SW 1271 (cell line): Measurements from ENCODE around the gene CCDC127.
"Not testable (repeated sequence)": the region's sequence is repeated elsewhere in the genome, so short reads cannot be mapped to it uniquely, and the experiment has no call there.

Experiments
- DNase-seq, 2 experiments: peaks; one replicate each; lab custom pipeline; 2025; lab: John Stamatoyannopoulos, UW

The CCDC127 gene

GRCh38 chr5:172421-172820 lies 45.5 kb downstream of the CCDC127 start:
- DNase-seq: no peak

DNA sequence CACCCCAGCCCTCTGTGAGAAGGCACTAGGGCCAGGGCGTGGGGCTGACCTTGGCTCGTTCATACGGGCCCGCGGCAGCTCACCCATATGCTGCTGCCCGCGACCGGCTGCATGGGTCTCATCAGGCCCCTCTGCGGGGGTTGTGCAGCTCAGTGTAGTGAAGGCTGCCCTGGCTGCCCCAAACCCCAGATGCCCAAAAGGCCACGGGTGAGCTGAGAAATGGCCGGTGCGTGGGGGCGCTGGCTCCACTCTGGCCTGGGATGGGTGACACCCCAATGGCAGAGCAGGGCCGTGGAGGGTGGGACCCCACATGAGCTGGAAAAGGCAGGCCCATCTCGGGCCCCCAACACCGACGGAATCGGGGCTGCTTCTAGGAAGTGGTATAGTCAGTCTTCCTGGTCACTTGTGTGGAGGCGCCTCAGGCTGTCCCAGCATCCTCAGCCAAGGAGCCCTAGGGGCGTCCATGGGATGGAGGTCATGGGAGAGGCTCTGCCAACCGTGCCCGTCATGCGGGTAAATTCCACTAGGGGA lies 46.1 kb downstream of the CCDC127 start:
- DNase-seq: no peak

GRCh38 chr5:170971-171800 lies 46.8 kb downstream of the CCDC127 start:
- DNase-seq: no peak

DNA sequence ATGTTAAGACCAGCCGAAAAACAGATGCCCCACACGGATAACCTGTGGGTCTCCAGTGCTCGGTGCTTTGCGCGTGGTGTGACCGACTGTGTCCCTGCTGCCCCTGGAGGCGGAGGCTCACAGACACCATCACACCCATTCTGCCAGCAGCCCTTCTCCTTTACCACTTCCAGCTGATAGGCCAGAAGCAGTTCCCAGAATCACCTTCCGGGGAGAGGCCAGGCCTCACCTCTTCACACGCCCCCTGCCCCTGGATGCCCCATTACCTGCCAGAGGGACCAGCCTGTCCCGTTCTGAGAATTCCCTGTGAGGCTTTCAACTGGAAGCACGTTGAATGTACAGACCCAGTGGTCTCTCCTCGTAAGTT lies 48.2 kb downstream of the CCDC127 start:
- DNase-seq: no peak

- DNase-seq: no peak
These were observed 48.8 kb downstream of the CCDC127 start for GRCh38 chr5:169071-169727.

- no peak for DNase-seq
These were observed 49.8 kb downstream of the CCDC127 start for GRCh38 chr5:167982-168660.

DNA sequence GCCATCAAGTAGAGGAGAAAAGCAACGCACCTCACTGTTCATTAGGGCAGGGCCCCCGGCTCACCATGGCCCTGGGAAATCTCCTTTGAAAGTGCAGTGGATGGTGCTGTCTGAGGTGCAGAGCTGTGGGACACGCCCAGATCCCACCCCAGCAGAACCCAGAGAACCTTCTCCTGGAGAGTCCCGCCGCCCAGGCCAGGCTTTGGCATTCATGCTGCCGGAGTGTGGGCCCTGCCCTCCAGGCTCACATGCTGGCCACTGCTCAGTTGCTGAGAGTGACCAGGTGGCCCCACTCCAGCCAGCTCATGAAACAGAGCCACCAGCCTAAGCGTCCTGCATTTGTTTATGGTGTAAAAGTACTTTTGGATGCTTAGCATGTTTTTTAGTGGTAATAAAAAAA lies 50.4 kb downstream of the CCDC127 start:
- DNase-seq: no peak

- DNase-seq: no peak
These were observed 51.2 kb downstream of the CCDC127 start for GRCh38 chr5:166441-167372.

- not testable (repeated sequence) for DNase-seq
These were observed 53.2 kb downstream of the CCDC127 start for GRCh38 chr5:164783-165182.

- DNase-seq: no peak
These were observed 53.7 kb downstream of the CCDC127 start for GRCh38 chr5:164244-164643.

DNA sequence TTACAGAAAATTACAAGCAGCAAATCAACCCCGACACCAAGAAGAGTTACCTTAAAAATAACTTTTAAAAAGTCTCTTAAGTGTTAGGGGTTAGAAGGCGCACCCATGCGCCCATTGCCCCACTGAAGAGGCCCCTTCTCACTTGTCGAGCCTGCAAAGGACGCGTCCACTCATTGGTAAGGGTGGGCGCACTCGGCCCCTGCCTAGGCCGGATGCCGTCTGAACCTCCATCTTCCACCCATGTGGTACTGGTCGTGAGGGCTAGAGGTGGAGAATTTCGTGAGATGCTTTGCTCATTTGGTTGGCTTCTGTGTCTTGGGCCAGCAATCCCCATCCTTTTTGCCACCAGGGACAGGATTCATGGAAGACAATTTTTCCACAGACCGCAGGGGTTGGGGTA lies 54.1 kb downstream of the CCDC127 start:
- no peak for DNase-seq

- no peak for DNase-seq
These were observed 54.7 kb downstream of the CCDC127 start for GRCh38 chr5:163338-163620.

GRCh38 chr5:162565-163337 lies 55.2 kb downstream of the CCDC127 start:
- DNase-seq: no peak

DNA sequence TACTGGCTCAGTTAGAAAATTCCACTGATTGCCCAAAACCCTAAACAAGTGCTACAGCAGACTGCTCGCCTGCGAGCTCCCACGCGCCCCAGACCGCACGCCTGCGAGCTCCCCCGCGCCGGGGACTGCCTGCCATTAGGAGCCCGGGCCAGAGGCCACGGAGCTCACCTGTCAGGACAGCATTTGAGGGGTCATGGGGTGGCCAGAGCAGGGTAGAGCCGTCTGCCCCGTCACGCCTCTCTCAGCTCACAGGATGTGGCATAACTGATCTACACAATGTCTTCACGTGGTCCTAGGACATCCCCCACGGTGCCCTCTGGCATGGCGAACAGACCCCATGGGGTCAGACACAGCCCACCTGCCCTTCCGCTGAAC lies 55.8 kb downstream of the CCDC127 start:
- no peak for DNase-seq

DNA sequence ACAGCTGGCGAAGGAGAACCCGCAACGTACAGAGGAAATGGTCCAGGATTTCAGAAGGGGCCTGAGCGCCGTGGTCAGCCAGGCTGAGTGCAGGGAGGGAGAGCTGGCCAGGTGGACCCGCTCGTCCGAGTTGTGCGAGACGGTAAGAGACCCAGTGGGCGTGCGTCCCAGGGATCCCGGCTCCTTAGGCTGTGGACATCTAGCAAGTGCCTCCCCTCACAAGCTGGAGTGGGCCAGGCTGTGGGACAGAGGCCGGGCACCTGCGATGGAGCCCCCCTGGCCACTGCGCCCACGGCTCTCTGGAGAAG lies 56.2 kb downstream of the CCDC127 start:
- no peak for DNase-seq

GRCh38 chr5:160921-161802 lies 56.8 kb downstream of the CCDC127 start:
- DNase-seq: no peak

- DNase-seq: no peak
These were observed 57.8 kb downstream of the CCDC127 start for GRCh38 chr5:160173-160510.

DNA sequence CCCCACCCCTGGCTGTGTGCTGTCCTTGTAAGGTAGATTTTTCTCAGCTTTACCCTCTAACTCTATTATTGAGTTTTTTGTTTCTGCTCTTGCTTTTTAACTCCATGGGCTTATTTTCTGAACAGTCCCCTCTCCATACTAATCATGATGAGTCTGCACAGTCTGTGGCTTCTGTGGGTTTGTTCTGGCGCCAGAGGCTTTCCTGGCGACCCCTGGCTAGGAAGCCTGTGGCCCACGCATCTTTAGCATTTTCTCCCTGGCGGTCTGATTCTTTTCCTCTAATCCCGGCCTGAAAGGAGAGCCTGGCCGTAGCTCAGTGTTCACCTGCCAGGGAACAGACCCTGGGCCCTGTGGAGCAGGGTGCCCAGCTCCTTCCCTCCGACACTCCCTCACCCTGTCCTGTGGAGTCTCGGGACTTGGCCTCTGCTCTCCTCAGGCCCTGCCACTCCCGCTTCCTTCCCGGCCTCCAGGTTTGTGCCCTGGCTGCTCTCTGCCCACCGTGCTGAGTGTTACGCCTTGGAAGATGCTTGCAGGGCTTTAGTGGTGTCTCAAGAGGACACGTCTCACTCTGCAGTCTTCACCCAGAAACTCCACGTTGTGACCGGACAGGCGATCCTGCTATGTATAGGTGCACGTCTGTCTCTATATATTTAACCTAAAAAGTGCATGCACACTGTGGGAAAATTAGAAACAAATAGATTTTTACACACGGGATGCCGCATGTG lies 58.3 kb downstream of the CCDC127 start:
- DNase-seq: no peak

- DNase-seq: no peak
These were observed 59.0 kb downstream of the CCDC127 start for GRCh38 chr5:158807-159447.
